ENCODE data around the gene CYP2J2.

DNA sequence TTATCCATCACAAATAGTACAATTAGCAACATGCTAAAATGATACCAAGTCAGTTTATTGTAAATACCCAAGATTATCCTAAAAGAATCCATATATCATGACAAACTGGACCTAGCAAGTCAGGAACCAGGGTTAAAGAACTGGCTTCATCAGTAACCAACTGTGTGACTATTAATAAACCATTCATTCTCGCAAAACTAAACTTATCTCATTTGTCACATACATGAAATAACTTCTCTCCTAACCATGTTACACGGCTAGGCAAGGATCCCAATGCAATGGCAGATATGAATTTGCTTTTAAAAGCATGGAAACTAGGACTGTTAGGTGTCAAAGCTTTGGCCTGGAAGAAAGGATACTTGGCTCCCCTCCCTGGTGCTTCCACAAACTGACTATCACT is 29.4 kb downstream of the CYP2J2 start:
- TF ChIP-seq, protein P1, sequence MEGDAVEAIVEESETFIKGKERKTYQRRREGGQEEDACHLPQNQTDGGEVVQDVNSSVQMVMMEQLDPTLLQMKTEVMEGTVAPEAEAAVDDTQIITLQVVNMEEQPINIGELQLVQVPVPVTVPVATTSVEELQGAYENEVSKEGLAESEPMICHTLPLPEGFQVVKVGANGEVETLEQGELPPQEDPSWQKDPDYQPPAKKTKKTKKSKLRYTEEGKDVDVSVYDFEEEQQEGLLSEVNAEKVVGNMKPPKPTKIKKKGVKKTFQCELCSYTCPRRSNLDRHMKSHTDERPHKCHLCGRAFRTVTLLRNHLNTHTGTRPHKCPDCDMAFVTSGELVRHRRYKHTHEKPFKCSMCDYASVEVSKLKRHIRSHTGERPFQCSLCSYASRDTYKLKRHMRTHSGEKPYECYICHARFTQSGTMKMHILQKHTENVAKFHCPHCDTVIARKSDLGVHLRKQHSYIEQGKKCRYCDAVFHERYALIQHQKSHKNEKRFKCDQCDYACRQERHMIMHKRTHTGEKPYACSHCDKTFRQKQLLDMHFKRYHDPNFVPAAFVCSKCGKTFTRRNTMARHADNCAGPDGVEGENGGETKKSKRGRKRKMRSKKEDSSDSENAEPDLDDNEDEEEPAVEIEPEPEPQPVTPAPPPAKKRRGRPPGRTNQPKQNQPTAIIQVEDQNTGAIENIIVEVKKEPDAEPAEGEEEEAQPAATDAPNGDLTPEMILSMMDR (IDR thresholded peaks at IDR 0.05; ENCODE audit: low read length) = no peak
- TF ChIP-seq EZH2 (IDR thresholded peaks at IDR 0.05; ENCODE audit: borderline replicate concordance, low read length) = no peak

Measured in OCI-LY1 (cell line).